Rectal smooth muscle tissue (tissue), 1 donor: Measurements from ENCODE around the gene FBXO10.
A peak's percentile ranks its signal among the peaks of the same experiment; 100 is the strongest.
"Not testable (repeated sequence)": the region's sequence is repeated elsewhere in the genome, so short reads cannot be mapped to it uniquely, and the experiment has no call there.

Experiments used
- H3K27ac ChIP-seq: one replicate; pipeline ENCODE4 v1.7.0; 2013; ENCODE audit warnings: low read depth, low read length, inconsistent platforms
- H3K27me3 ChIP-seq: one replicate; pipeline ENCODE4 v1.7.0; 2013; ENCODE audit warnings: low read length; ENCODE audit not compliant: control insufficient read depth, insufficient read depth
- H3K36me3 ChIP-seq: one replicate; pipeline ENCODE4 v1.7.0; 2013; ENCODE audit warnings: low read length; ENCODE audit not compliant: control insufficient read depth, insufficient read depth
- H3K4me1 ChIP-seq: one replicate; pipeline ENCODE4 v1.7.0; 2013; ENCODE audit warnings: low read length; ENCODE audit not compliant: control insufficient read depth, insufficient read depth
- H3K4me3 ChIP-seq: one replicate; pipeline ENCODE4 v1.7.0; 2013; ENCODE audit warnings: low read length
- H3K9ac ChIP-seq: one replicate; pipeline ENCODE4 v1.7.0; 2013; ENCODE audit warnings: low read length

FBXO10 gene

DNA sequence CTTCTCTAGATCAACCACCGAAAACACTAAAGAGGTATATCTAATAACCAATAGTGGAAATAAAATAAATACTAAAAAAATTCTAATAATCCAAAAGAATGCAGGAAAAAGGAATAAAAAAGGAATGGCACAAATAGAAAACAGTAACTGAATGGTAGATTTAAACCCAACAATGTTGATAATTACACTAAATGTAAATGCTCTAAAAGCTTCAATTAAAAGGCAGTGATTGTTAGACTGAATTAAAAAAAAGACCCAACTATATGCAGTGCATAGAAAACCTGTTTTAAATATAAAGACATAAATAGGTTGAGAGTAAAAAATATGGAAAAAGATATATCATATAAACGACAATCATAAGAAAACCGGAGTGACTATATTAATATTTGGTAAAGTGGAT is 101.7 kb downstream of the FBXO10 start:
- Histone ChIP-seq H3K9ac (no peak overlapping the region), H3K36me3 (no peaks in the 10 kb centered on the region), H3K4me3 (no peak overlapping the region), H3K27me3 (no peaks in the 10 kb centered on the region), H3K27ac (no peak overlapping the region), H3K4me1 (no peaks in the 10 kb centered on the region)

- not testable (repeated sequence) for H3K36me3 ChIP-seq, H3K27ac ChIP-seq, H3K4me3 ChIP-seq, H3K27me3 ChIP-seq, H3K4me1 ChIP-seq, H3K9ac ChIP-seq
These were observed 102.2 kb downstream of the FBXO10 start for GRCh38 chr9:37473982-37474381.

DNA sequence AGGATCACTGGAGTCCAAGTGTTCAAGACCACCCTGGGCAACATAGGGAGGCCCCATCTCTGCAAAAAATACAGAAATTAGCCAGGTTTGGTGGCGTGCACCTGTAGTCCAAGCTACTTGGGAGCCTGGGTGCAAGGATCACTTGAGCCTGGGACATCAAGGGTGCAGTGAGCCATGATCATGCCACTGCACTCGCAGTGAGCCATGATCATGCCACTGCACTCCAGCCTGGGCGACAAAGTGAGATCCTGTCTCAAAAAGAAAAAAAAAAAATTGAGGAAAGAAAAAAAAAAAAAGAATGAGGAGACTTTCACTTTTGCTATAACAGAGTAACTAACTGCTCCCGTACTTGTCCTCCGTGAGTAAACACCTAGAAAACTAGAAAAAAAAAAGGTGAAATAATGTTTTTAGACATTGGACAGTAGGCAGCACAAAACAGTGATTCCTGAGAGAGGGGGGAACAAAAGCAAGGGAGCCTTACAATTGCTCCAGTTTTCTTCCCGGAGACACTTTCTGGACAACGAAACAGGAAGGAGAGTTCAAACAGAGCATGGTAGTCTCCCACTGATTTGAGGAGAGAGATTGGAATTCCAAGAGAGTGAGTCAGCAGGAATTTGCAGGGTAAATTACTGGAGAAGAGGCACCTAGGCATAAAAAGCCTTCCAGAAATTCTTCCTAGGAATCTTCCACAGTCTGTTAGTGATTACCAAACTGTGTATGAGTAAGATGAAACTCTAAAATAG is 104.1 kb downstream of the FBXO10 start:
- H3K36me3 ChIP-seq, result no peaks in the 10 kb centered on the region
- no peaks in the 10 kb centered on the region for H3K4me1 ChIP-seq
- H3K27me3 ChIP-seq, result no peaks in the 10 kb centered on the region
- no peak overlapping the region for H3K9ac ChIP-seq
- peak overlapping the region; percentile 26 for H3K4me3 ChIP-seq
- peak overlapping the region; percentile 45 for H3K27ac ChIP-seq

- no peak overlapping the region for H3K4me3 ChIP-seq
- no peak overlapping the region for H3K27ac ChIP-seq
- H3K27me3 ChIP-seq, result no peaks in the 10 kb centered on the region
- no peaks in the 10 kb centered on the region for H3K36me3 ChIP-seq
- H3K4me1 ChIP-seq, result peaks cover 7% of the 10 kb centered on the region
- H3K9ac ChIP-seq, result no peak overlapping the region
These were observed 107.6 kb downstream of the FBXO10 start for GRCh38 chr9:37468620-37469019.

GRCh38 chr9:37467530-37467929 is 108.7 kb downstream of the FBXO10 start:
- H3K36me3 ChIP-seq, H3K27me3 ChIP-seq, H3K9ac ChIP-seq, H3K27ac ChIP-seq, H3K4me3 ChIP-seq: not testable (repeated sequence)
- peaks cover 14% of the 10 kb centered on the region for H3K4me1 ChIP-seq

DNA sequence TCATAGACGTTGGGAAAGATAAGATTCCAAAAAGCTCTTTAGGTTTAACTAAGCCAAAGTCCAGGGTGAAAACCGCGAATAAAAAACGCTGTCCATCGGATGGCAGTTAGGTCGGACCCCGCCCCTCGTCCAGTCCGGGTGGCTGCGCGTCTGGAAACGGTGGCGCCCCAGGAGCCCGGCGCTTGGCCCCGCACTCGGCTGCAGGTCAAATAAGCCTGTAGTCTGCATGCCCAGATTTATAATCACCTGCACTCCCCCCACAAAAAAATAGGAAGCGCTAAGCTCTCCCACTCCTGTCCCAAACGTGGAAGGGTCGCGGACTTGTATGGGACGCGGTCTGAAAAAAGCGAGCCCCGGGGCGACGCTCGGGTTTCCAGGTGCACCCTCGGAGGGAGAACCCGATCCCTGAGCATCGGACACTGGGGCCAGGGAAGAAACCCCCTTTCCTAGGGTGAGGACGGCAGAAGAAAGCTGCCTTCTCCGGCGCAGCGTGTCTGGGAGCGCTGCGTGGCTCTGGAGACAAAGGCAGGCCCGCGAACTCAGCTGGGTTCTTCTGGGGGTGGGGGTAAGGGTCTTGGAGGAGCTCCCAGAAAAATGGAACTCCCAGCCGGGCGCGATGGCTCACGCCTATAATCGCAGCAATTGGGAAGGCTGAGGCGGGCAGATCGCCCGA is 110.0 kb downstream of the FBXO10 start:
- peak overlapping the region; percentile 88 for H3K4me3 ChIP-seq
- no peaks in the 10 kb centered on the region for H3K36me3 ChIP-seq
- peak overlapping the region; percentile 68 for H3K9ac ChIP-seq
- peak overlapping the region; percentile 89 for H3K27ac ChIP-seq
- peaks cover 16% of the 10 kb centered on the region for H3K4me1 ChIP-seq
- H3K27me3 ChIP-seq, result no peaks in the 10 kb centered on the region

DNA sequence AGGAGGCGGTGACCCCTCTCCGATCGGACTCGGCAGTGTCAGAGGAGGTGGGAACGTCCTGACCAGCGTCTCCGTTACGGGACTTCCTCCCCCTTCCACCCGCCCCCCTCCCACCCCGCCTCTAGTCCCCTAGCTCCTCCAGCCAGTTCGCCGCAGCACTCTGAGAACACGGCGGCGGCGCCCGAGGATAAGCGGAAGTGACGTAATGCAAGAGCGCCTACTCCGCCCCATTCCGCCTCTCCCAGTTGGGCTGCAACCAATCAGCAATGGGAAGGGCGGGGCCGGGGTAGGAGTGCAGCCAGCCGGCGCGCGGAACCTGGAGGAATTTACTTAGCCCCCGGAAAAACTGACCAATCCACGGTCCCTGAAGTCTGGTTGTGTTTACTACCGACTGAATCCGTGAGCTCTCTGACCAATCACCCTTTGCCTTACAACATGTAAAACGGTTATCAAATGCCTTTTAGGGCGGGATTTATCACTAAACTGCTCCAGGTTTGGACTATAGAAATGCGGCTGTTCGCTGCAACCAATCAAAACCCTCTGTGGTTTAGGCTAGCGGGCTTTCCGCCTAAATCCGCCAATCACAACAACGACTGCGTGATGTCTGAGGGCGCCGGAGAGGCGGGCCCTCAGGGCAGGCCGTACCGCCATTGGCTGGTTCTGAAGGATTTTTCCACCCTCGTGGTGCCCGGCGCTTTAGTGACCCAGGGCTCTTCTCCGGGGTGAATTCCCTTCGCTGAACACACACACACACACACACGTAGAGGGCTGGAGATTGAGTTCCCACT is 110.7 kb downstream of the FBXO10 start, which contains the start of gene ZBTB5:
Gene ZBTB5 (minus strand): TSS at position 202 of the 788 bp plus-strand sequence. CDS start 22,899 bp downstream, outside the sequence.
- H3K4me1 ChIP-seq, result peaks cover 16% of the 10 kb centered on the region
- H3K9ac ChIP-seq, result peak within 1 kb of the TSS; percentile 93
- peak within 1 kb of the TSS; percentile 91 for H3K27ac ChIP-seq
- H3K4me3 ChIP-seq, result peak within 1 kb of the TSS; percentile 88
- no peaks in the 10 kb centered on the region for H3K27me3 ChIP-seq
- H3K36me3 ChIP-seq, result no peaks in the 10 kb centered on the region

DNA sequence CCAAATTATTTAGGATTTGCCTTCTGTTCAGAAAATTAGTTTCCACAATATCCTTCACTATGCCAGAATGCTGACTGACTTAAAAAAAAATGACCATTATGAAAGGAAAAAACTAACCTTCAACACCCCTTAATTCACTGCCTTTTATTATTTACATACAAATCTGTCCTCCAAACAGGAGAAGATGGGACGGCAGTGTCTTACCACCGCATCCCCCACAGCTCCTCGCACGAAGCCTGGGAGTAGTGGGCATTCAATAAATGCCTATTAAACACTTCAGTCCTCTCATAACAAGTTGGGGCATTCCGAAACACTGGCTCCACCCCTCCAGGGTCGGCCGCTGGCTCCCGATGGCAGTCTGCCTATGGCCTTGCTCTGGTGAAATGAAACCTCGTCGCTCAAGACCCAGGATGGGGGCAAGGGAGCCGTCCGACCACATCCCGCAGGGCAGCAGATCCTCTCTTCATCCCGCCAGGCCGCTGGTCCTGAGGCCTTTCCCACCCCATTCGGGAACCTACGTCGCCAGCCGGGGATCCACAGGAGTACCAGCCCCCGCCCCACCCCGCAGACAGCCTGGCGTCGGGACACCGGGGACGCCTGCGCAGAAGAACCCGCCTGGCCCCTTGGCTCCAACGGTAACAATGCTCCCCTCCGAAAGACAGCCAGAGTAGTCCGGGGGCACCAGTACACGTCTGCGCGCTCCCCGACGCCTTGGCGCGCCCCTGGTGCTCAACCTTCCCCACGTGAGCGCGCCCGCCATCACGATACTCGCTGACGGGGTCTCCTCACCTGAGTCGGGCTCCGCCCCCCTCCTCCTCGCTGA is 111.5 kb downstream of the FBXO10 start:
- no peaks in the 10 kb centered on the region for H3K27me3 ChIP-seq
- peaks cover 16% of the 10 kb centered on the region for H3K4me1 ChIP-seq
- no peaks in the 10 kb centered on the region for H3K36me3 ChIP-seq
- H3K4me3 ChIP-seq, result peak overlapping the region; percentile 71
- H3K9ac ChIP-seq, result peak overlapping the region; percentile 93
- peak overlapping the region; percentile 91 for H3K27ac ChIP-seq

- Histone ChIP-seq H3K36me3 (no peaks in the 10 kb centered on the region), H3K27ac (peak overlapping the region; percentile 91), H3K9ac (peak overlapping the region; percentile 93), H3K4me3 (peak overlapping the region; percentile 71), H3K4me1 (peaks cover 16% of the 10 kb centered on the region), H3K27me3 (no peaks in the 10 kb centered on the region)
These were observed 112.2 kb downstream of the FBXO10 start for GRCh38 chr9:37464006-37464405.
